GM12801 (cell line): ENCODE results near the gene COL3A1.

Experiments used
- CTCF ChIP-seq: IDR thresholded peaks from one replicate; pipeline ENCODE4 v1.5.1; 2011; ENCODE audit warnings: control low read depth; ENCODE audit not compliant: insufficient read length; ENCODE audit errors: extremely low read depth

The COL3A1 gene

GRCh38 chr2:189045836-189046235, 71.7 kb downstream of the COL3A1 start:
- TF ChIP-seq CTCF: no peak

DNA sequence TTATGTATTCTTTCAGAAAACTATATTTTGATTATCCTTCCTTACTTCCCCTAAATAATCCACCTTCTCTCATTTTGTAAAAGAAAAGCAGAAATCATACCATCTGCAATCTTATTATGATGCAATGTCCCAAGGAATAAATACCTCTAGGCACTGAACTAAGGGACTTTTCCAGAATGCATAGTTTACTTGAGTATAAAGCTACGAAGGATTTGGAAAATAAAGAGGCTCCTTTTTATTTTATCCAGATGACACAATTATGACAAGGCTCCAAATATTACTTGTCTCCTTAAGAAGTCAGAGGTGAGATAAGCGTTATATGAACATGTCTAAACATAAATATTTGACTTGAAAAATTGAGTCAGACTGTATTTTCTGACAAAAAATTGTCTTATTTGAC, 72.1 kb downstream of the COL3A1 start:
- no peak for TF ChIP-seq CTCF

GRCh38 chr2:189047171-189047888, 73.2 kb downstream of the COL3A1 start:
- TF ChIP-seq CTCF: no peak

DNA sequence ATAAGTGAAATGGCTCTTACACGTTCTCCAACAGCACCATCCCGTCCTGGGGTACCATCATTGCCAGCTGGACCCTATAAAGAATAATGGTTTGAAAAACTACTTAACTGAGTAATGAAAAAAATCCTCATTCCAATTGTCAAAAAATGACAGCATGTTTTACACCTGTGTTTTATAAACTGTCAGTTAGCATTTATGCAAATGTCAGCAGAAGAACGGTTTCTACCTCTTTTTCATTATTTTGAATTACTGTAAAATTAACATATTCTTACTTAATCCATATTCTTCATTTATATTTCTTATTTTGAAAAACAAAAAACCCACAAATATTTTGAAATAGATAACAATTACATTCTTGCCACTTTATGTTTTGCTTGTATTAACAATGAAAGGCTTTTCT, 74.0 kb downstream of the COL3A1 start:
- no peak for TF ChIP-seq CTCF

GRCh38 chr2:189049709-189050164, 75.6 kb downstream of the COL3A1 start:
- no peak for TF ChIP-seq CTCF

- TF ChIP-seq CTCF: no peak
Measured at GRCh38 chr2:189050165-189050712, 76.1 kb downstream of the COL3A1 start.

- TF ChIP-seq CTCF: no peak
Measured at GRCh38 chr2:189056200-189057106, 82.3 kb downstream of the COL3A1 start.
